Left hindlimb (tissue), 1 donor: ENCODE results near the gene ASNSD1.
"Not testable (repeated sequence)": the region's sequence is repeated elsewhere in the genome, so short reads cannot be mapped to it uniquely, and the experiment has no call there.

Source experiments
- DNase-seq: peaks from one replicate; pipeline ENCODE4 v3.0.0-alpha.2; 2018

The ASNSD1 gene

DNA sequence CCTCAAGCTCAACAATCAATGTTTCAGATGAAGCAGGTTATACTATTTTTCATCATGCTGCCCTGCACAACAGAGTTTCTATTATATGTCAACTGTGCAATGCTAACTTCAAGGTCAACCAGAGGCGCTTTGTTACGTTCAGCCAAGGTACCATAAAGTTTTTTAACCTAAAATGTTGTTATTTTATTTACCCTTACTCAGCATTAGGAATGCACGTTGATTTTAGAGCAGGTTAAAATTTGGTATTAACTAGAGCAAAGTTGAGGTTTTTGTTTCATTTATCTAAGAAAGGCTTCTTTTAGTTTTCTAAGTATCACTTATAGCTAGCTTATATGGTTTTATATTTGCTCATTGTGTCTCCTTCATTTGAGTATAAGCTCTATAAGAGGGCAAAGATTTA, 35.0 kb downstream of the ASNSD1 start:
- DNase-seq: no peak

DNA sequence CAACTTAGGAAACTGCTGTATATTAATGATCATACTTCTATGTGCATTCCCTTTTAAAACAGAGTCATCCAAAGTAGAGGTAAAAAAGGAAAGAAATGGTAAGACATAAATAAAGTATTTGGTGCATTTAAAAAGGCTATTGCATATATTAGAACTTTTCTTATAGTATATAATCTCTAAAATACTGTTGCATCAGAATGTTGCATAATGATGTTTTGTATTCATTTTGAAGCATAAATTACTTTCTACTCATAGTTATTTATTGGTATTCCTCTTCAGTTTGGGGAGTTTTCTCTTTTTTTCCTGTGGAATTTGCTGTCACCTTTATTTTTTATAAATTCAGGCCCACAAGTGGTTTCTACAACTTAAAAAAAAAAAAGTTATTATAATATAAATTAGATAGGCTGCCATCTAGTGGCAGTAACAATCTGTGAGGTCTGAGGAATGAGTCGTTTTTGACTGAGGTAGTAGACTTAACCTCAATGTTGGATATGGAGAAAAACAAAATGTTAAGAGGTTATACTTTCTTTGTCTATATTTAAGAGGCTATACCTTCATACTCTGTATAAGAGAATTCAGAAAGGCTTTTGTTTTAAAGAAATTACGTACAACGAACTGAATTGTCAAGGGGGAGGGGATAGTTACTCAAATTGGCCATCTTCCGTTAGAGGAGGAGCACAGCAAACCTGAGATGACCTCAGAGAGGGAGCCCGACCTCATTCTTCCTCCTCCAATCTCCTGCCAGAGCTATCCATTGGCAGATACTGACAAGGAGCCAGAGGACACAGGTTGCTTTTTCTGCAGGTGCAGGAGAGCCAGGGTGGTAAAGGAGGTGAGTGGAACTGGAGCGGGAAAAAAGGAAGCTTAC, 37.0 kb downstream of the ASNSD1 start:
- DNase-seq: no peak

GRCh38 chr2:189700681-189701080, 39.4 kb downstream of the ASNSD1 start:
- no peak for DNase-seq

DNA sequence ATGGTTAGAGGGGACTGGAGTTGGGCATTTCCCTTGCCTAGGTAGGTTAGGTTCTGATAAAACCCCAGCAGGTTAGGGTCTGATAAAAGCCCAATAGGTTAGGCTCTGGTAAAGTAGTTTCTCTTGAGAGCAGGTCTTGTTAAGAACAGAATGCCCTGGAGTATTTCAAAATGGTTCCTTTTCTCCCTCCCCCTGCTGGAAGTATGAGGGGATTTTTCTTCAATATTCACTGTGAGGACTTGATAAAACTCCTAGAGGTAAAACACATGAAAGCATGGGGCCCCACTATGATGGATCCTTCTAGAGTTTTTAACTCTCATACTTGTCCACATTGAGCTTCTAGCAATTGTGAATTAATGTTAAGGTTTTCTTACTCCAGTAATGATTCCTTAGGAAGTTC, 40.8 kb downstream of the ASNSD1 start:
- no peak for DNase-seq

DNA sequence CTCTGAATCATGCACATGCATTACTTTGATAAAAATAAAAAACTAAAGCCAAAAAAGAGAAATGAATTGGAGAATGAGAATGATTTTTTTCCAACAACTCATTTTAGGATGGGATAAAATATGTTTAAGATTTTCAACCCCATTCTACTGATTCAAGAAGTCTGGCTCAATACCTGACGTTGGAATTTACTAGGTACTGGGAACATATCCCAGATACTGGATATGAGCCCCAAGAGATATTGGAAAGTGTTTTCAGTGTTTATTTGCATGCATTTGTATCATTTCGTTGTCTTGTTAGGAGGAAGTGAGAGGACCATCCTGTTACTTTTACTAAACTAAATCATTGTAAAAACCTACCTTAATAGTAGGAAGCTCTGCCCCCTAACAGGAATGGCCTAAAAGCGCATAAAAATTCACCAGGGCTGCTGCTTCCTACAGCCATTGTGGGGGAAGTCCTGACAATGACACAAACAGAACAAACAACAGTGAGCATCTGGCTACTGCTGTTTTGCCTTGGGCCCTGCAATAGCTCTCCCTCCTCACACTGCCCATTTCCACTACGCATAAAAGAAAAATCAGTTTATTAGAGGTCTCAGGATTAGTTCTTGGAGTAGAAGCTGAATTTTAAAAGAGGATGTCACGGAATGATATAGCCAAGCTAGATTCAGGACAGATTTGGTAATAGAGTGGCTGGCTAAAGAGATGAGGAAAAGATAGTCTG, 48.4 kb downstream of the ASNSD1 start:
- no peak for DNase-seq

GRCh38 chr2:189717593-189717992, 56.3 kb downstream of the ASNSD1 start:
- DNase-seq: not testable (repeated sequence)

- no peak for DNase-seq
Measured at GRCh38 chr2:189719571-189719970, 58.3 kb downstream of the ASNSD1 start.
